Psoas muscle (tissue), 8 donors: ENCODE measurements around the gene ARAP1. TPM values are rescaled to one million over a fixed set of nuclear protein-coding genes. Genes with fewer than 3 reads are reported as not detected.

ENCODE experiments used
- ATAC-seq, 4 donors: fragments of 200-7000 bp; cut with Tn5 transposase; one replicate each; pipeline ENCODE4 v1.9.1; 2020; ENCODE audit warnings: moderate library complexity in 3 of 4, mild to moderate bottlenecking in 2 of 4
- DNase-seq, 2 donors: peaks; one replicate each; pipeline ENCODE4 v3.0.0-alpha.2; 2020
- H3K27ac ChIP-seq: fragments of 200-600 bp; one replicate; pipeline ENCODE4 v1.8.0; 2022
- H3K27me3 ChIP-seq, 3 donors: fragments of 200-600 bp in 1 of 3; one replicate each; pipeline versions ENCODE4 v1.6.1 to v1.8.0; 2013 to 2022; ENCODE audit warnings: low read length in 2 of 3, mild to moderate bottlenecking in 2 of 3, moderate library complexity in 1 of 3; ENCODE audit not compliant: insufficient read depth in 3 of 3
- H3K36me3 ChIP-seq, 2 donors: fragments of 200-600 bp in 1 of 2; one replicate each; pipeline versions ENCODE4 v1.6.1 to v1.8.0; 2013 to 2022; ENCODE audit warnings: low read depth in 1 of 2, mild to moderate bottlenecking in 1 of 2, moderate library complexity in 1 of 2; ENCODE audit not compliant: insufficient read depth in 1 of 2
- H3K4me1 ChIP-seq: fragments of 200-600 bp; one replicate; pipeline ENCODE4 v1.8.0; 2022
- H3K4me3 ChIP-seq: fragments of 200-600 bp; one replicate; pipeline ENCODE4 v1.8.0; 2022; ENCODE audit warnings: mild to moderate bottlenecking
- H3K9me3 ChIP-seq: fragments of 200-600 bp; one replicate; pipeline ENCODE4 v1.8.0; 2022
- WGBS, 3 donors: extraction: QIAGEN DNeasy Blood & Tissue Kit; methylation state at CpG; one replicate each; pipeline versions ENCODE4 v1.1.6 to v1.1.7; 2013; 5-methylcytosine and 5-hydroxymethylcytosine counted together
- intact Hi-C, 2 donors: fragments of 100-400 bp; cut with DNase I; formaldehyde crosslinking; loops; one replicate each; pipeline versions ENCODE4 v1.11.0 to v1.14.2; 2022
- polyA plus RNA-seq, 3 donors: library from polyadenylated mRNA; stranded (reverse); fragments of 200-250 nt; gene quantifications; one replicate each; pipeline ENCODE4 v1.2.3, GENCODE V29; 2013
- total RNA-seq, 4 donors: library from RNA; stranded (reverse); fragmentation: NEBNext Ultra II Directional in 2 of 4; extraction: Animal tissue kit (Norgen Biotek cat#: 25700) in 2 of 4; gene quantifications; one replicate each; pipeline versions ENCODE4 v1.2.1 to v1.2.4, GENCODE V29; 2021 to 2023
- TF ChIP-seq, protein P1 (sequence below): fragments of 200-600 bp; IDR thresholded peaks from one replicate; pipeline ENCODE4 v1.8.0; 2022; ENCODE audit warnings: antibody characterized with exemption
- donor health status: healthy with polysubstance abuse.
- donor health status: DM: no; HTN: no; CAD: no; lungs with moderate emphysema.
- donor health status: Bipolar disorder and iron deficiency.
- donor health status: healthy.
- donor health status: DM: yes; HTN: yes; CAD: no.
- donor health status: DM: no; HTN: no; CAD: no.
- donor health status: DM: no; HTN: no; CAD: no.
- donor health status: DM: yes; HTN: yes; CAD: no.

The ARAP1 gene
- total and polyA plus RNA-seq, 7 donors, result 16.0 to 27.5 (median 18.6) TPM

DNA sequence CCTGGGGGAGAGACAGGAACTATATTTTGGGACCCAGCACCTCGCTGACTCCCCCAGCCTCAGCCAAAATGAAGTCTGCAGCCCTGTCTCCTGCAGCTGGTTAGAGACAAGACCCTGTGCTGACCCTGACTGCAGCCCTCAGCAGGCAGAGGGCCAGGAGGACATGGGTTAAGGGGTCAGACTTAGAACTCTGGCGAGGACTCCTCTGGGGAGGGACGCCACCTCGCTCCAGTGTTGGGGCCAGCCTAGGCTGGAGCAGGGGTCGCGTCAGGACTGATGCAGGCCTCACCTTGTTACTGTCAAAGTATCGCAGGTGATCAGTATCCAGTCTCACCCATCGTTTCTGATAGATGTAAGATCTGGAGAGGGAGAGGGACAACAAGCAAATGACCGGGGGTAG is 41.1 kb downstream of the ARAP1 start:
- WGBS, 3 donors, result 90 to 91% (median 90%) methylated on average over 9 of the region's 9 CpGs
- intact Hi-C loops, result no loop called here
- ATAC-seq (no peak), DNase-seq (no peak)
- H3K4me3 ChIP-seq, result no peak overlapping the region
- no peak overlapping the region for H3K27ac ChIP-seq
- H3K9me3 ChIP-seq, result no peaks in the 10 kb centered on the region
- peaks cover 0 to 57% of the 10 kb centered on the region in 2 donors for H3K36me3 ChIP-seq
- no peaks in the 10 kb centered on the region for H3K4me1 ChIP-seq
- no peaks in the 10 kb centered on the region for H3K27me3 ChIP-seq
- TF ChIP-seq, protein P1, sequence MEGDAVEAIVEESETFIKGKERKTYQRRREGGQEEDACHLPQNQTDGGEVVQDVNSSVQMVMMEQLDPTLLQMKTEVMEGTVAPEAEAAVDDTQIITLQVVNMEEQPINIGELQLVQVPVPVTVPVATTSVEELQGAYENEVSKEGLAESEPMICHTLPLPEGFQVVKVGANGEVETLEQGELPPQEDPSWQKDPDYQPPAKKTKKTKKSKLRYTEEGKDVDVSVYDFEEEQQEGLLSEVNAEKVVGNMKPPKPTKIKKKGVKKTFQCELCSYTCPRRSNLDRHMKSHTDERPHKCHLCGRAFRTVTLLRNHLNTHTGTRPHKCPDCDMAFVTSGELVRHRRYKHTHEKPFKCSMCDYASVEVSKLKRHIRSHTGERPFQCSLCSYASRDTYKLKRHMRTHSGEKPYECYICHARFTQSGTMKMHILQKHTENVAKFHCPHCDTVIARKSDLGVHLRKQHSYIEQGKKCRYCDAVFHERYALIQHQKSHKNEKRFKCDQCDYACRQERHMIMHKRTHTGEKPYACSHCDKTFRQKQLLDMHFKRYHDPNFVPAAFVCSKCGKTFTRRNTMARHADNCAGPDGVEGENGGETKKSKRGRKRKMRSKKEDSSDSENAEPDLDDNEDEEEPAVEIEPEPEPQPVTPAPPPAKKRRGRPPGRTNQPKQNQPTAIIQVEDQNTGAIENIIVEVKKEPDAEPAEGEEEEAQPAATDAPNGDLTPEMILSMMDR, result no peak

DNA sequence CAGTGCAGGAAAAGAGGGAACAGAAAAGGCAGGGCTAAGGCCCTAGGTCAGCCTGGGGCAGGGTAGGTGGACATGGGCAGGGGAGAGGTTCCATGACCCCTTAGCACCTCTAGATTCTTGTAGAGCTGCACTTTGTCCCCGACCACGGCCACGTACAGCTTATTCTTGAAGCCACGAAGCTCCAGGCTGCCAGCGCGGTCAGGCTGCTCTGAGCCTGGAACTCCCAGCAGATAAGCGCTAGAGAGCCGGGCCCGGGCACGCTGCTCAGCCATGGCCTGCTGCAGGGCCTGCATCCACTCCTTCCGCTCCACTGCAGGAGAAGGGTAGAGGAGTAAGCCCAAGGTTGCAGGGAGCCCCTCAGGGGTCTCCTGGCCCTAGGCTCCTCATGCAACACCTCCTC is 41.9 kb downstream of the ARAP1 start:
- intact Hi-C loops, result no loop called here
- DNase-seq, result no peak
- Histone ChIP-seq H3K27ac (no peak overlapping the region), H3K27me3 (no peaks in the 10 kb centered on the region), H3K9me3 (no peaks in the 10 kb centered on the region), H3K4me3 (no peak overlapping the region), H3K36me3 (peaks cover 0 to 65% of the 10 kb centered on the region in 2 donors), H3K4me1 (no peaks in the 10 kb centered on the region)
- 92 to 95% (median 94%) methylated on average over 11 of the region's 11 CpGs for WGBS, 3 donors
- TF ChIP-seq, protein P1, result no peak
- ATAC-seq, result no peak

DNA sequence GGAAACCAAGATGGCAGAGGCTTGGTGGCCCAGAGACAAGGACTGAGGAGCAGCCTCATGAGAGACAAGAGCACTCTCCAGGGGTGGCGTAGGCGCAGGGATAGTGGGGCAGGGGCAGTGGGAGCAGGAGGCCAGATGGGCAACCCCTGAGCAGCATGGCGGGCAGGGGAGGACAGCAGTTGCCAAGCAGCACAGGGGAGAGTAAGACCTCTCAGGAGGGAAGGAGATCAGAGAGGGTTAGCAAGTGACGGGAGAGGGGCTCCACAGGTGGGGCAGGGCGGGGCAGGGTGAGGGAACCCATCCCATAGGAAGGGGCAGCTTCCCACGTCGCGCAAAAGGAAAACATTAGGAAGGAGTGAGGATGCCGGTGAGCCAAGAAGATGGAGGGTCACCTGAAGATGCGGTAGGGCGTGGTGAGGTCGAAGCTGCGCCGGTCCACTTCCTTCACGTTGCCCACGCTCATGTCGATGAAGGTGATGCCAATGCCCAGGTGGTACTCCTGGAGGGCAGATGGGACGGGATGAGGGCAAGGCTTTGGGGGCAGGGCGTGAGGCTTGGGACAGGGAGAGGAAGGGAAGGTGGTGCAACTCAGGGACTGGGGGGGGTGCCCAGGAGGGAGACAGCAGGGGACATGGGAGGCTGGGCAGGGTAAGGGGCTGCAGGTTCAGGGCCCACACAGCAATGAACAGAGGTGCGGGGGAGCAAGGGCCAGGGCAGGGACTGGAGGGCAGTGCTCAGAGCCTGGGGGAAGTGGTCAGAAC is 42.5 kb downstream of the ARAP1 start:
- 95 to 97% (median 97%) methylated on average over 20 of the region's 20 CpGs for WGBS, 3 donors
- intact Hi-C loops, result no loop called here
- Histone ChIP-seq H3K27ac (no peak overlapping the region), H3K27me3 (no peaks in the 10 kb centered on the region), H3K9me3 (no peaks in the 10 kb centered on the region), H3K36me3 (peaks cover 0 to 71% of the 10 kb centered on the region in 2 donors), H3K4me1 (no peaks in the 10 kb centered on the region), H3K4me3 (no peak overlapping the region)
- no peak for ATAC-seq
- TF ChIP-seq, protein P1, result no peak
- DNase-seq, result no peak

DNA sequence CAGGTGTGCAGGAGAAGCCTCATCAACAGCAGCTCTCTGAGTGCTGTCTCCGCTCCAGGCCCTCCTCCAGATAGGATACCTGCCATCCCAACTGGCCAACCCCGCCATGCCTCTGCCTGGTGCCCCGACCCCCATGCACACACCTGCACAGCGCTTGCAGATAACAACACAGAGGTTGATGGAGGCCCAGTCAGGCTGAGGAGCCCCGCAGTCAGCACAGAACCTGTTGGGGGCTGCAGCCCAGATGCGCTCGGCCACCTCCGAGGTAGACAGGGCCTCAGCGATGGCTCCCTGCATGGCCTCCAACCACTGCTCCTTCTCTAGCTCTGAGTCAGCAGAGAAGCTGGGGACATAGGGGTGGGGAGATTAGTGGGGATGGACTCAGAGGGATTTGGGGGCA is 45.2 kb downstream of the ARAP1 start:
- intact Hi-C loops, result no loop called here

More for the DNA sequence above, 45.2 kb downstream of the ARAP1 start:
- H3K27ac ChIP-seq, result no peak overlapping the region
- TF ChIP-seq, protein P1, result no peak
- no peak overlapping the region for H3K4me3 ChIP-seq
- peaks cover 0 to 79% of the 10 kb centered on the region in 2 donors for H3K36me3 ChIP-seq
- H3K4me1 ChIP-seq, result no peaks in the 10 kb centered on the region
- no peak for DNase-seq
- H3K27me3 ChIP-seq, result no peaks in the 10 kb centered on the region
- ATAC-seq, result no peak
- WGBS, 3 donors, result 95 to 96% (median 96%) methylated on average over 9 of the region's 9 CpGs
- H3K9me3 ChIP-seq, result no peaks in the 10 kb centered on the region
